GM23338 (cell line): Measurements from ENCODE around the gene ZC3H12C. TPM values are rescaled to one million over a fixed set of nuclear protein-coding genes. Genes with fewer than 3 reads are reported as not detected.

Experiments used
- ATAC-seq: fragments of 200-7000 bp; cut with Tn5 transposase; 3 replicates; pipeline ENCODE4 v1.9.1; 2020
- DNase-seq: peaks from one replicate; pipeline ENCODE4 v3.0.0-alpha.2; 2015; ENCODE audit warnings: low spot score
- H2AFZ ChIP-seq: fragments of 200-600 bp; sonication (generic); 2 replicates; pipeline ENCODE4 v1.8.0; 2016; ENCODE audit warnings: antibody characterized with exemption, mild to moderate bottlenecking, moderate library complexity
- H3F3A ChIP-seq: fragments of 200-600 bp; sonication (generic); replicated peaks from 2 replicates; pipeline ENCODE4 v1.8.0; 2017; ENCODE audit warnings: antibody characterized with exemption, mixed run types, low read depth
- H3K27ac ChIP-seq: fragments of 200-600 bp; sonication (generic); 2 replicates; pipeline ENCODE4 v1.6.1; 2016; ENCODE audit warnings: low read depth
- H3K27me3 ChIP-seq: fragments of 200-600 bp; sonication (generic); 2 replicates; pipeline ENCODE4 v1.8.0; 2016; ENCODE audit warnings: mild to moderate bottlenecking, mixed run types, moderate library complexity; ENCODE audit not compliant: insufficient read depth
- H3K36me3 ChIP-seq: fragments of 200-600 bp; sonication (generic); 2 replicates; pipeline ENCODE4 v1.8.0; 2016; ENCODE audit warnings: mild to moderate bottlenecking; ENCODE audit not compliant: insufficient read depth
- H3K4me1 ChIP-seq: fragments of 200-600 bp; sonication (generic); 2 replicates; pipeline ENCODE4 v1.8.0; 2016; ENCODE audit warnings: mild to moderate bottlenecking, moderate library complexity; ENCODE audit not compliant: insufficient read depth
- H3K4me2 ChIP-seq: fragments of 200-600 bp; sonication (generic); 2 replicates; pipeline ENCODE4 v1.7.1; 2017; ENCODE audit warnings: mixed run types
- H3K4me3 ChIP-seq: fragments of 200-600 bp; sonication (generic); 2 replicates; pipeline ENCODE4 v1.6.1; 2016; ENCODE audit warnings: mixed run types
- H3K79me2 ChIP-seq: fragments of 200-600 bp; sonication (generic); replicated peaks from 2 replicates; pipeline ENCODE4 v1.8.0; 2017; ENCODE audit warnings: mild to moderate bottlenecking; ENCODE audit not compliant: insufficient read depth
- H3K9me2 ChIP-seq: fragments of 200-600 bp; sonication (generic); 2 replicates; pipeline ENCODE4 v1.8.0; 2017; ENCODE audit not compliant: insufficient read depth
- H4K20me1 ChIP-seq: fragments of 200-600 bp; sonication (generic); replicated peaks from 2 replicates; pipeline ENCODE4 v1.8.0; 2017; ENCODE audit warnings: mild to moderate bottlenecking; ENCODE audit not compliant: insufficient read depth
- H3K27ac Mint-ChIP-seq: 2 replicates; pipeline ENCODE4 v1.8.0; 2020; ENCODE audit warnings: inconsistent platforms, mild to moderate bottlenecking, moderate library complexity, mixed read lengths
- H3K27me3 Mint-ChIP-seq: 3 replicates; pipeline ENCODE4 v1.8.0; 2022; ENCODE audit warnings: low read depth, mild to moderate bottlenecking, moderate library complexity, mixed read lengths, inconsistent platforms; ENCODE audit not compliant: insufficient read depth, poor library complexity
- H3K36me3 Mint-ChIP-seq: 3 replicates; pipeline ENCODE4 v1.8.0; 2021; ENCODE audit warnings: low read depth, mild to moderate bottlenecking, inconsistent platforms, moderate library complexity, mixed read lengths
- H3K4me1 Mint-ChIP-seq: 3 replicates; pipeline ENCODE4 v1.8.0; 2020; ENCODE audit warnings: mild to moderate bottlenecking, inconsistent platforms, mixed read lengths
- H3K4me3 Mint-ChIP-seq: 3 replicates; pipeline ENCODE4 v1.8.0; 2021; ENCODE audit warnings: moderate library complexity, mild to moderate bottlenecking, inconsistent platforms, mixed read lengths
- H3K9me3 Mint-ChIP-seq: 3 replicates; pipeline ENCODE4 v1.8.0; 2020; ENCODE audit warnings: moderate library complexity, mild to moderate bottlenecking, inconsistent platforms, mixed read lengths
- CREB1 ChIP-seq: fragments of 250-450 bp; sonication (Bioruptor Pico); IDR thresholded peaks from 2 replicates; pipeline ENCODE4 v1.5.0; 2020; ENCODE audit warnings: low read depth, mild to moderate bottlenecking, moderate library complexity
- ETS1 ChIP-seq: IDR thresholded peaks from 2 replicates; pipeline ENCODE4 v1.6.1; 2016; ENCODE audit warnings: antibody characterized with exemption
- POLR2AphosphoS5 ChIP-seq: IDR thresholded peaks from 2 replicates; pipeline ENCODE4 v1.6.1; 2016; ENCODE audit warnings: antibody characterized with exemption, low read depth
- ZNF462 ChIP-seq: fragments of 250-450 bp; sonication (Bioruptor Pico); IDR thresholded peaks from 2 replicates; pipeline ENCODE4 v1.5.0; 2020; ENCODE audit warnings: mild to moderate bottlenecking, moderate library complexity
- polyA plus RNA-seq: library from polyadenylated mRNA; unstranded; fragments of >200 nt; fragmentation: Nextera tagmentation; extraction: Ambion mirVana; gene quantifications from 2 replicates; pipeline ENCODE4 v1.2.1, GENCODE V29; 2016
- total RNA-seq: library from RNA; depleted of rRNA; stranded (reverse); fragments of >200 nt; shearing (Covaris generic); gene quantifications from 2 replicates; pipeline ENCODE4 v1.2.3, GENCODE V29; 2014
- TF ChIP-seq, protein P1 (sequence below): IDR thresholded peaks from one replicate; pipeline ENCODE4 v1.6.1; 2018; ENCODE audit warnings: antibody characterized with exemption; ENCODE audit not compliant: unreplicated experiment
- TF ChIP-seq, protein P2 (sequence below), 2 experiments: fragments of 200-600 bp in 1 of 2; sonication (generic) in 1 of 2; conservative IDR thresholded peaks; 2 replicates each; pipeline versions ENCODE4 v1.5.1 to v1.6.1; 2016 to 2017; ENCODE audit warnings: antibody characterized with exemption in 2 of 2, low read depth in 2 of 2, mild to moderate bottlenecking in 2 of 2, moderate library complexity in 1 of 2

ZC3H12C gene
- total and polyA plus RNA-seq, 2 experiments from 2014 or later, result 0.55 to 2.4 TPM

GRCh38 chr11:110096496-110096895 is 3.3 kb downstream of the ZC3H12C start (continued):
- TF ChIP-seq, protein P1, sequence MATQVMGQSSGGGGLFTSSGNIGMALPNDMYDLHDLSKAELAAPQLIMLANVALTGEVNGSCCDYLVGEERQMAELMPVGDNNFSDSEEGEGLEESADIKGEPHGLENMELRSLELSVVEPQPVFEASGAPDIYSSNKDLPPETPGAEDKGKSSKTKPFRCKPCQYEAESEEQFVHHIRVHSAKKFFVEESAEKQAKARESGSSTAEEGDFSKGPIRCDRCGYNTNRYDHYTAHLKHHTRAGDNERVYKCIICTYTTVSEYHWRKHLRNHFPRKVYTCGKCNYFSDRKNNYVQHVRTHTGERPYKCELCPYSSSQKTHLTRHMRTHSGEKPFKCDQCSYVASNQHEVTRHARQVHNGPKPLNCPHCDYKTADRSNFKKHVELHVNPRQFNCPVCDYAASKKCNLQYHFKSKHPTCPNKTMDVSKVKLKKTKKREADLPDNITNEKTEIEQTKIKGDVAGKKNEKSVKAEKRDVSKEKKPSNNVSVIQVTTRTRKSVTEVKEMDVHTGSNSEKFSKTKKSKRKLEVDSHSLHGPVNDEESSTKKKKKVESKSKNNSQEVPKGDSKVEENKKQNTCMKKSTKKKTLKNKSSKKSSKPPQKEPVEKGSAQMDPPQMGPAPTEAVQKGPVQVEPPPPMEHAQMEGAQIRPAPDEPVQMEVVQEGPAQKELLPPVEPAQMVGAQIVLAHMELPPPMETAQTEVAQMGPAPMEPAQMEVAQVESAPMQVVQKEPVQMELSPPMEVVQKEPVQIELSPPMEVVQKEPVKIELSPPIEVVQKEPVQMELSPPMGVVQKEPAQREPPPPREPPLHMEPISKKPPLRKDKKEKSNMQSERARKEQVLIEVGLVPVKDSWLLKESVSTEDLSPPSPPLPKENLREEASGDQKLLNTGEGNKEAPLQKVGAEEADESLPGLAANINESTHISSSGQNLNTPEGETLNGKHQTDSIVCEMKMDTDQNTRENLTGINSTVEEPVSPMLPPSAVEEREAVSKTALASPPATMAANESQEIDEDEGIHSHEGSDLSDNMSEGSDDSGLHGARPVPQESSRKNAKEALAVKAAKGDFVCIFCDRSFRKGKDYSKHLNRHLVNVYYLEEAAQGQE, result no peak
- TF ChIP-seq, protein P2, sequence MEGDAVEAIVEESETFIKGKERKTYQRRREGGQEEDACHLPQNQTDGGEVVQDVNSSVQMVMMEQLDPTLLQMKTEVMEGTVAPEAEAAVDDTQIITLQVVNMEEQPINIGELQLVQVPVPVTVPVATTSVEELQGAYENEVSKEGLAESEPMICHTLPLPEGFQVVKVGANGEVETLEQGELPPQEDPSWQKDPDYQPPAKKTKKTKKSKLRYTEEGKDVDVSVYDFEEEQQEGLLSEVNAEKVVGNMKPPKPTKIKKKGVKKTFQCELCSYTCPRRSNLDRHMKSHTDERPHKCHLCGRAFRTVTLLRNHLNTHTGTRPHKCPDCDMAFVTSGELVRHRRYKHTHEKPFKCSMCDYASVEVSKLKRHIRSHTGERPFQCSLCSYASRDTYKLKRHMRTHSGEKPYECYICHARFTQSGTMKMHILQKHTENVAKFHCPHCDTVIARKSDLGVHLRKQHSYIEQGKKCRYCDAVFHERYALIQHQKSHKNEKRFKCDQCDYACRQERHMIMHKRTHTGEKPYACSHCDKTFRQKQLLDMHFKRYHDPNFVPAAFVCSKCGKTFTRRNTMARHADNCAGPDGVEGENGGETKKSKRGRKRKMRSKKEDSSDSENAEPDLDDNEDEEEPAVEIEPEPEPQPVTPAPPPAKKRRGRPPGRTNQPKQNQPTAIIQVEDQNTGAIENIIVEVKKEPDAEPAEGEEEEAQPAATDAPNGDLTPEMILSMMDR (conservative IDR thresholded peaks at IDR 0.05; ENCODE audit: low read depth in 2 of 2), result no peak
- TF ChIP-seq ETS1, result no peak

DNA sequence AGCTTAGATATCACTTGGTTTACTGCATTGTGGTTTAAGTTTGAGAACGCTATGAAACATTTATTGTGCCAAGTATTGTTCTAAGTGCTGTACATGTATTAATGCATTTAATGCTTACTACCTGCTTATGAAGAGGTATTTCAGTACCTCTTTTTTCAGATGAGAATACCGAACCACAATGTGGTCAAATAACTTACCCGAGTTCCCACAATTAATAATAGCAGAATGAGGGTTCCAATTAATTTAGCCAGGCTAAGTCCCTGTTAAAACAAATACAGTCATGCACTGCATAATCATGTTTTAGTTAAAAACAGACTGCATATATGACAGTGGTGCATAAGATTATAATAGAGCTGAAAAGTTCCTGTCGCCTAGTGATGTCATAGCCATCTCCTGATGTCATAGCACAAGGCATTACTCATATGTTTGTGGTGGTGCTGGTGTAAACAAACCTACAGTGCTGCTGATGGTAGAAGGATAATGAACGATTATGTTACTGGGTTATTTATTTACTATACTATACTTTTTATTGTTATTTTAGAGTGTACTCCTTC is 4.3 kb downstream of the ZC3H12C start:
- peaks cover 57% of the 10 kb centered on the region for H3K79me2 ChIP-seq
- H3K27ac ChIP-seq, result no peak overlapping the region
- Mint-ChIP-seq H3K4me3 (no peak overlapping the region), H3K36me3 (peaks cover 3% of the 10 kb centered on the region; the same call in 1 of the 3 replicates), H3K4me1 (peaks cover 15% of the 10 kb centered on the region; the same call in 2 of the 3 replicates), H3K9me3 (no peaks in the 10 kb centered on the region), H3K27ac (no peak overlapping the region), H3K27me3 (peaks cover 5% of the 10 kb centered on the region)
- DNase-seq, result no peak
- no peaks in the 10 kb centered on the region for H3K9me2 ChIP-seq
- no peaks in the 10 kb centered on the region; the same call in 1 of the 2 replicates for H4K20me1 ChIP-seq
- peaks cover 20% of the 10 kb centered on the region for H3K27me3 ChIP-seq
- H3K4me2 ChIP-seq, result no peak overlapping the region
- H3K36me3 ChIP-seq, result no peaks in the 10 kb centered on the region
- no peaks in the 10 kb centered on the region for H3F3A ChIP-seq
- no peak overlapping the region for H3K4me3 ChIP-seq
- no peaks in the 10 kb centered on the region for H3K4me1 ChIP-seq
- 0 out of 2 replicates have a peak, but pooled peaks have one; percentile 42 for TF ChIP-seq CREB1
- no peak for TF ChIP-seq ZNF462 (CRISPR knock-in tag)
- no peak for TF ChIP-seq POLR2AphosphoS5
- no peak overlapping the region for H2AFZ ChIP-seq
- no peak for ATAC-seq
